ENCODE results near the gene PSMA7.

DNA sequence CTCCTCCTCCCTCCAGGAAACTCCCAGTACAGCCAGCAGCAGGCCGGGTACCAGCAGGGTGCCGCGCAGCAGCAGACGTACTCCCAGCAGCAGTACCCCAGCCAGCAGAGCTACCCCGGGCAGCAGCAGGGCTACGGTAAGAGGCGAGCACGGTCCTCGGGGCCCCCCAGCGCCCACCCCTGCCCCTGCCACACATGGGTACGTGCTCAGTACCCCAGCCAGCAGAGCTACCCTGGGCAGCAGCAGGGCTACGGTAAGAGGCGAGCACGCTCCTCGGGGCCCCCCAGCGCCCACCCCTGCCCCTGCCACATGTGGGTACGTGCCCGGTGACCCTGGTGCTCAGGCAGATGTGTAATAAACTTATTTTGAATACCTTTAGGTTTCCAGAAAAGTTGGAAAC, 29.5 kb upstream of the PSMA7 start:
- TF ChIP-seq POLR2AphosphoS5 (IDR thresholded peaks at IDR 0.05; ENCODE audit: low read depth, low read length) (no peak), SIN3A (IDR thresholded peaks at IDR 0.05; ENCODE audit: borderline replicate concordance, low read depth, low read length) (no peak), JUND (IDR thresholded peaks at IDR 0.05) (no peak), MAX (IDR thresholded peaks at IDR 0.05; ENCODE audit: low read depth) (no peak), SMC3 (IDR thresholded peaks at IDR 0.05; ENCODE audit: low read depth, low read length) (no peak), NRF1 (IDR thresholded peaks at IDR 0.05; ENCODE audit: low read depth, low read length) (no peak), TAF1 (IDR thresholded peaks at IDR 0.05; ENCODE audit: borderline replicate concordance, low read depth, low read length) (no peak)
- TF ChIP-seq, protein P1, sequence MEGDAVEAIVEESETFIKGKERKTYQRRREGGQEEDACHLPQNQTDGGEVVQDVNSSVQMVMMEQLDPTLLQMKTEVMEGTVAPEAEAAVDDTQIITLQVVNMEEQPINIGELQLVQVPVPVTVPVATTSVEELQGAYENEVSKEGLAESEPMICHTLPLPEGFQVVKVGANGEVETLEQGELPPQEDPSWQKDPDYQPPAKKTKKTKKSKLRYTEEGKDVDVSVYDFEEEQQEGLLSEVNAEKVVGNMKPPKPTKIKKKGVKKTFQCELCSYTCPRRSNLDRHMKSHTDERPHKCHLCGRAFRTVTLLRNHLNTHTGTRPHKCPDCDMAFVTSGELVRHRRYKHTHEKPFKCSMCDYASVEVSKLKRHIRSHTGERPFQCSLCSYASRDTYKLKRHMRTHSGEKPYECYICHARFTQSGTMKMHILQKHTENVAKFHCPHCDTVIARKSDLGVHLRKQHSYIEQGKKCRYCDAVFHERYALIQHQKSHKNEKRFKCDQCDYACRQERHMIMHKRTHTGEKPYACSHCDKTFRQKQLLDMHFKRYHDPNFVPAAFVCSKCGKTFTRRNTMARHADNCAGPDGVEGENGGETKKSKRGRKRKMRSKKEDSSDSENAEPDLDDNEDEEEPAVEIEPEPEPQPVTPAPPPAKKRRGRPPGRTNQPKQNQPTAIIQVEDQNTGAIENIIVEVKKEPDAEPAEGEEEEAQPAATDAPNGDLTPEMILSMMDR (IDR thresholded peaks at IDR 0.05), result no peak
- TF ChIP-seq, protein P2, sequence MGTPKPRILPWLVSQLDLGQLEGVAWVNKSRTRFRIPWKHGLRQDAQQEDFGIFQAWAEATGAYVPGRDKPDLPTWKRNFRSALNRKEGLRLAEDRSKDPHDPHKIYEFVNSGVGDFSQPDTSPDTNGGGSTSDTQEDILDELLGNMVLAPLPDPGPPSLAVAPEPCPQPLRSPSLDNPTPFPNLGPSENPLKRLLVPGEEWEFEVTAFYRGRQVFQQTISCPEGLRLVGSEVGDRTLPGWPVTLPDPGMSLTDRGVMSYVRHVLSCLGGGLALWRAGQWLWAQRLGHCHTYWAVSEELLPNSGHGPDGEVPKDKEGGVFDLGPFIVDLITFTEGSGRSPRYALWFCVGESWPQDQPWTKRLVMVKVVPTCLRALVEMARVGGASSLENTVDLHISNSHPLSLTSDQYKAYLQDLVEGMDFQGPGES (IDR thresholded peaks at IDR 0.05; ENCODE audit: low read depth, low read length), result no peak
